Kidney (tissue), 14 donors: Measurements from ENCODE around the gene PLXNA2. TPM values are rescaled to one million over a fixed set of nuclear protein-coding genes. Genes with fewer than 3 reads are reported as not detected.
A peak's percentile ranks its signal among the peaks of the same experiment; 100 is the strongest.

Experiments used
- DNase-seq, 5 donors: peaks; one replicate each; pipeline ENCODE4 v3.0.0-alpha.2; 2013 to 2020
- FAIRE-seq: peaks from 2 replicates; lab custom pipeline; 2012; peaks lifted over from hg19 to GRCh38; lab: Jason Lieb, UNC
- H3K27ac ChIP-seq, 2 donors: one replicate each; pipeline ENCODE4 v1.7.0; 2013; ENCODE audit warnings: low read depth in 2 of 2, low read length in 2 of 2, inconsistent platforms in 1 of 2
- H3K27me3 ChIP-seq: one replicate; pipeline ENCODE4 v1.7.1; 2013; ENCODE audit warnings: low read length, inconsistent platforms; ENCODE audit not compliant: control insufficient read depth, insufficient read depth
- H3K36me3 ChIP-seq, 3 donors: one replicate each; pipeline versions ENCODE4 v1.7.0 to v1.7.1; 2013; ENCODE audit warnings: low read length in 3 of 3, control low read depth in 1 of 3, inconsistent platforms in 1 of 3; ENCODE audit not compliant: insufficient read depth in 3 of 3, control insufficient read depth in 2 of 3
- H3K4me1 ChIP-seq, 3 donors: one replicate each; pipeline versions ENCODE4 v1.7.0 to v1.7.1; 2013; ENCODE audit warnings: low read length in 3 of 3, inconsistent platforms in 1 of 3, low read depth in 1 of 3; ENCODE audit not compliant: control insufficient read depth in 2 of 3, insufficient read depth in 2 of 3
- H3K4me3 ChIP-seq, 3 donors: one replicate each; pipeline versions ENCODE4 v1.7.0 to v1.8.1; 2013; ENCODE audit warnings: low read length in 3 of 3, control low read depth in 1 of 3, inconsistent platforms in 1 of 3
- H3K9ac ChIP-seq, 3 donors: one replicate each; pipeline versions ENCODE4 v1.7.0 to v1.7.1; 2013; ENCODE audit warnings: low read length in 3 of 3, control low read depth in 1 of 3, inconsistent platforms in 1 of 3
- H3K9me3 ChIP-seq, 3 donors: one replicate each; pipeline versions ENCODE4 v1.7.0 to v1.7.1; 2013; ENCODE audit warnings: low read length in 3 of 3, control low read depth in 1 of 3, inconsistent platforms in 1 of 3; ENCODE audit not compliant: control insufficient read depth in 2 of 3, insufficient read depth in 1 of 3
- CTCF ChIP-seq: IDR thresholded peaks from 3 replicates; pipeline ENCODE4 v1.5.1; 2012; ENCODE audit warnings: mild to moderate bottlenecking, moderate library complexity, borderline replicate concordance; ENCODE audit not compliant: insufficient read depth; ENCODE audit errors: extremely low read depth
- intact Hi-C: fragments of 100-400 bp; cut with DNase I; formaldehyde crosslinking; loops from one replicate; pipeline ENCODE4 v1.11.1; 2022
- polyA plus RNA-seq: library from polyadenylated mRNA; stranded (reverse); fragments of 350-450 nt; fragmentation: Illumina TruSeq; extraction: RNeasy Lipid Tissue Mini Kit (QIAGEN cat#74804); gene quantifications from one replicate; pipeline ENCODE4 v1.2.3, GENCODE V29; 2014; ENCODE audit warnings: low read depth, low replicate concordance; ENCODE audit not compliant: insufficient read depth
- total RNA-seq: library from RNA; stranded (reverse); fragmentation: NEBNext Ultra II Directional; extraction: Animal tissue kit (Norgen Biotek cat#: 25700); gene quantifications from one replicate; pipeline ENCODE4 v1.2.1, GENCODE V29; 2021
- donor health status: control.
- donor health status: control.
- donor health status: control.
- donor health status: control.
- donor health status: control.
- donor health status: DM: yes; HTN: yes; CAD: no.
- donor health status: Normal renal cell carcinoma (clear cell type).

PLXNA2 gene
- total and polyA plus RNA-seq, 2 donors from 2014 or later = 2.4 to 27.9 TPM

- Histone ChIP-seq H3K36me3 (no peaks in the 10 kb centered on the region), H3K27me3 (no peaks in the 10 kb centered on the region), H3K4me3 (no peak overlapping the region), H3K27ac (no peak overlapping the region), H3K9me3 (no peaks in the 10 kb centered on the region), H3K4me1 (no peaks in the 10 kb centered on the region), H3K9ac (no peak overlapping the region)
- intact Hi-C loops = no loop called here
- no peak for TF ChIP-seq CTCF
- DNase-seq (peak in 2 of 5 donors; percentile 20 to 38), FAIRE-seq (no peak)
Measured at GRCh38 chr1:207972337-207972736, 271.8 kb downstream of the PLXNA2 start.
